NCI-H2107 treated with DMSO at 0.1 percent for 48 hours (cell line): Measurements from ENCODE around the gene RHOU.

Experiments
- DNase-seq: peaks from one replicate; lab custom pipeline; 2025; ENCODE audit not compliant: unreplicated experiment; lab: John Stamatoyannopoulos, UW

RHOU gene

DNA sequence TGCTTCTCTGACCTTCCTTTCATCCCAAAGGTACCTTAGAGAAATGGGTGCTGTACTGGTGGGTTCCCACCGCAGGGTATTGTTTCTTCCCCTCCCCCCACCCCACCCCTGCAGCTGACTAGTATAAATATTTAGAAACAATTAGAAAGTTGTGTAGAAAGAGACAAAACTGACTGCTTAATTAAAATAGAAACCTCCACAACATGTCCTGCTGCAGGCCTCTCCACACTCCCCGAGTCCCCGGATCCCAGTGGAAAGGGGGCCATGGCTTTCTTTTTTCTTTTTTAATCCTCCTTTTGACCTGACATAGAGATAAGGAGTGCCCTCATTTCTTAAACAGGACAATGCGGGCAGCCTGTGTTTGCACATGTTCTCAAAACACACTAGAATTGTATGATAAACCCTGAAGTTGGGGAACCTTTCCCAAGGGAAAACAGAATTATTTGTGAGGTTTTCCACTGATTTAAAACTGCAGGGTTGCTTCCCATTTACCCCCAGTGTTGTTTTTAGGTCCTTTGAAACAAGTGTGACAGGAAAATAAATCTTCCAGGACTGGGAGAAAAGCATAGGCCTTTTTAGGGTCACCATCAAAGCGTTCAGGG is 1.7 kb downstream of the RHOU start:
- no peak for DNase-seq

DNA sequence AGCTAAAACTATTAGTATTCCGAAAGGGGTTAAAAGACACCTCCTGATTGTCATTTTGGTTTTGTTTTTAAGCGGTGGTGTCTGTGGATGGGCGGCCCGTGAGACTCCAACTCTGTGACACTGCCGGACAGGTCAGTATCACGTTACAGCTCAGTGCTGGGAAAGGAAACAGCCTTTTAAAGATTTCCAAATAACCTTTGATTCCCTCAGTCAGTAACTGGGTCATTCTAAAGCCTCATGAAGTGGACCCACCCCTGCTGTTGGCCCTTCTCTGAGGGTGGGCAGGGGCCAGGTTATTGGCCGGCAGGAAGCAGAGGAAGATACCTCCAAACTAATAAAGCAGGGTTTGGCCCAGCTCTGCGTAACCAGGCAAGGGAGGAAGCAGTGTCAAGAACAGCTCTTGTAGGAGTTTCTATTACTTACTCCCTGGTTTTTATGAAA is 2.3 kb downstream of the RHOU start:
- no peak for DNase-seq

DNA sequence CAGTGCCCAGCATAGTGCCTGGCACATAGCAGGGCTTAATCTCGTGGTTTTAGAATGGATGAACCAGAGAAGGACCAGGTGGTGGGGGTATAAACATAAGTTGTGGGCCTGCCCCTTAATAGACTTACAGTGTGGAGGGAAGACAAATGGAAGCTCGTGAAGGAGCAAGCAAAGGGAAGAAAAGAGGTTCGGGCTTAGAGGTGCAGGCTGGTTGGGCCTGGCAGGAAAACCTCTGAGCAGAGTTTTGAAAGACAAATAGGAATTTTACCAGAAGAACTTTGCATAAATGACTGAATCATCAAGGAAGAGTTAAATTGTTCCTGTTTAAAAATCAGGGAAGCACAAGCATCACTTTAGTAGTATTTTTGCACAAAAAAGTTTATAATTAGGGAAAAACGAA is 4.5 kb downstream of the RHOU start:
- no peak for DNase-seq

DNA sequence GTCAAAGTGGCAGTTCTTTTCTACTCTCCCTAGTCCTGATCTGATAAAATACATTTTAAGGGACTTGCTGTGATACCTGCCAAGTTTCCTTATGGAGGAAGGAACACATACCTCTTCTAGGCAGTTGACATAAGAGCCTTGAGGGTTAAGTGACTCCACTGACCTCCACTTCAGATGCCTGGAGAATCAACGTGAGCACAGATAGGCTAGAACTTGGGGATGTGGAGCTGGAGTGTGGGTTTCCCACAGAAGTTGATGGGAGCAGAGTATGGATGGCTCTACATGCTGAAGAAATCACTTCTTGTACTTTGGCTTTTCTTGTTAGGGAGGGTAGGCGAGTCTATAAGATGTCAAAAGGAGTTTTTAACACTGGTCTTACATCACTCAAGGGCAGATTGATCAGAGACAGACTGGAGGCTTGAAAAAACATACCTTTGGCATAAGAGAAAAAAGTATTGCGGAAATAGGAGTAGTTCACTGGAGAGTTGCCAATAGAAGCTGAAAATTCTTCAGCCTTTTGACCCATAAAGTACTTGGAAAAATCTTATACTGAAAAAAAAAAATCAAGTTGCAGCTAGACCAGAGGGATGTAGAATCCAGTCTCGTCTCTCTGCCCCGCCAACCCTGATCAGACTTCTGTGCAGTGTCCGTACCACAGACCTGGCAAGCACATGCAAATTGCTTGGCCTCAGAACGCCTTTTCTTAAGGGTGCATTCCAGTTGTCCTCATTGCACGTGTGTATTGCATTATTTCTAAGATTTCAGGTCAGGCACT is 5.5 kb downstream of the RHOU start:
- DNase-seq: no peak

DNA sequence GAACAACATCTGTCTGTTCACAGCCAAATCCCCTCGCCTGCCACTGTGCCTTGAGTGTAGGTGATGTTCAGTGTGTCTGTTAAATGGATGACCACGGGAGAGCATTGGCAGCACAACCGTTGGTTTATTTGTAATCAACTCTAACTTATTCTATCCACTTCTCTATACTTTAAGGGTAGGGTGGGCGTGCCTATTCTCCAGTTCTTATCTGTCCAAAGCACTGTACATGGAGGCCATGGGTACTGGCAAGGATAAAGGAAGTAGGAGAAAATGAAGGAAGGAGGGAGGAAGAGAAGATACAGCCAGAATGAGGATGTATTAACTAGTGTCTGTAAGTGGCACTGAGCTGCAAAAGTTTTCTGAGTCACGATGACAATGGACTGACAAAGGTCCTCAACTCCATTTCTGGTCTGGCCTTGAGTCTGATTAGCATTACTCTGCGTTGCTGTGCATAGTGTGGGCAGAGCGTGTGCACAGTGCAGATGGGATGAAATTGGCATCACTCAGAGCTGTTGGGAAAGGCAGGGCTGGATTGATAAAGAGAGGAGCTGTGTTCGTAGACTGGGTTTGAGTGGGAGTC is 7.1 kb downstream of the RHOU start:
- no peak for DNase-seq

DNA sequence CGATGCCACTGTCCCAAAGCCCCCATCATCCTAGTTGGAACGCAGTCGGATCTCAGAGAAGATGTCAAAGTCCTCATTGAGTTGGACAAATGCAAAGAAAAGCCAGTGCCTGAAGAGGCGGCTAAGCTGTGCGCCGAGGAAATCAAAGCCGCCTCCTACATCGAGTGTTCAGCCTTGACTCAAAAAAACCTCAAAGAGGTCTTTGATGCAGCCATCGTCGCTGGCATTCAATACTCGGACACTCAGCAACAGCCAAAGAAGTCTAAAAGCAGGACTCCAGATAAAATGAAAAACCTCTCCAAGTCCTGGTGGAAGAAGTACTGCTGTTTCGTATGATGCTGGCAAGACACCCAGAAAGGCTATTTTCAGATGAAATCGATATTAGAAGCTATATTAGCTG is 8.1 kb downstream of the RHOU start:
- DNase-seq: no peak

DNA sequence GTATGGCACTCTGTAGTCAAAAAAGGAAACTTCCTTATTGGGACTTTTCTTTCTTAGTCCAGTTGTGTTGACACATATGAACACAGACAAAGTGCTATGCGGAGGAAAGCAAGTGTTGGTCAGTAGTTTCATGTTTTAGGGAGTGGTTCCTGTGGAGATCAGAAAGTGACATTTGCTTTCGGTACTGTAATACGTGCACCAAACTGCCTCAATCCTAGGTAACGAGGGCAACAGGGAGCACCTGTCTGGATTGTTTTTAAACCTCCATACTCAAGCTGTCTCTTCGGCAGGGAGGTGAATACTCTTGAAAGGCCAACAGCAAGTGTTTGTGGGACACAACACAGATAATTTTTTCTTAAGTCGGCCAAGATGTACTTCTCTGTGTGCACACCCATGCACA is 9.1 kb downstream of the RHOU start:
- DNase-seq: no peak

DNA sequence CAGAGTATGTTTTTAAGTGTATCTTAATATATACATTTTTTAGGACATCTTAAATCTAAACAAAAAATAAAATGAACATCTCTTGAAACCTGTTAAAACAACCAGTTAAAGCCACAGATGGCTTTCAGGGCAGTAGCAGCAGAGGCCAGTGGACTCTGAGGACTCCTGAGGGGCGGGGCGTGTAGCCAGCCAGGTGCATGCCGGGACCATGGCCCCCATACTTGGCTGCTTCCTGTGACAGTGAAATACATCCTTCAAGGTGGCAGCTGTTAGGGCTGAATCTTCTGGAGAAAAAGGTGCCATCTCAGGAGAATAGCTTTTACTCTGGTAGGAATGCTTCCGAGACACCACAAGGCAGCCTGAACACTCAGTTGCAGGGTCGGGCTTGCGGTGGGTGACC is 9.6 kb downstream of the RHOU start:
- DNase-seq: no peak

DNA sequence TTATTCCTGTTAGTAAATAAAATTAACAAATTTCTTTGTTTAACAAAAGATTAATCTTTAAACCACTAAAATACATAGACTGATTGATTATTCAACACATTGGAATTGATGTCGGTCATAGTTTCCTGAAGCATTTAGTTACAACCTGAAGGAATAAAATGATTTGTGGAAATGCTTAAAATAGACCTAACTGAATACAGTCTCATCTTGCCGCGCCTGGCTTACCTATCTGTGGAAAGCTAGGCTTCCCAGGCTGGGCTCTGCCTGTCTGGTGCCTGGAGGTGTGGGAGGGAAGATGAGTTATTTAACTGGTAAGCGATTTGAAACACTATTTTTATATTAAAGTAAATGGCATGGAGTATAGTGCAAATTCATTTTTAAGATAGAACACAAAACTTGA is 10.2 kb downstream of the RHOU start:
- DNase-seq: no peak

DNA sequence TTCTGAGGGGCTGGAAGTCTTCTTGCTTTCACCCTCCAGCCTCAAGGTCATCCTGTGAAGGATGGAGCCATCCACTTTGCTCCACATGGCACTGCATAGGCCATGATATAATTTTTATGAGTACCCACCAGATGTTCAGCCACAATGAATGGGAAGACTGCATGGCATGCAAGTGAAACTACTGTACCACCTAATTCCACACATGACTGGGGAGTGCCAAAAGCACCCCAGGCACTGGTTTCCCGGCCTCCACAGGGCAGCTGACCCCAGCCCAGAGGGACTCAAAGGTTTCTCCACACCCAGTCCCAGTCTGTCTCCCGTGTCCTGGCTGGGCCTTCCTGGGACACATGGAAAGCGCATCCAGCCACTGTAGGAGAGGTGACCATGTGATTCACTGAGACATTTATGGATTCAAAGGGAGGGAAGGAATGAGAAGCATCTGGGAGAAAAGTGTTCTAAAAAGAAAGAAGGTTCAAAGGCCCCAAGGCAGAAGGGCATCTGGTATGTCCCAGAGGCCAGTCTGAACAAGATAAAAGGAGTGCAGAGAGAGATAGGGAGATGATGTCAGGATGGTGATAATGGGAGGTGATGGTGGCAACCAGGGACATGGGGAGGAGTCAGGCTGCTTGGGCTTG is 12.1 kb downstream of the RHOU start:
- no peak for DNase-seq

DNA sequence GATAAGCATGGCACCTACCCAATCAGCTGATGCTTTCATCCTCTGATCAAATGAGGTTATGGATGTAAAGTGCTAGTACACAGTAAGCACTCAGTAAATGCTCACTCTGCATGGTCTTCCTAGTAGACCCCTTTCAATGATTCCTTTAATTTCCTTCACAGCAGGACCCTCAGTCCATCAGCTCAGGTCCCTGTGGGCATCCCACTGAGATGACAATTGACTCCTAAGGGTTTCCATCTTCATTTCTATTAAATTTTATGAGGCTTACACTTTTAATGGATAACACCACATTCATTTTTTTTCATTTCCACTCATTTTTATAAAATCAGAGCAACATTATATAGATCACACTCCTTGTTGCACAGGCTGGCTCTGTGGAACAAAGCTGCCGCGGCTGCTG is 12.8 kb downstream of the RHOU start:
- no peak for DNase-seq

DNA sequence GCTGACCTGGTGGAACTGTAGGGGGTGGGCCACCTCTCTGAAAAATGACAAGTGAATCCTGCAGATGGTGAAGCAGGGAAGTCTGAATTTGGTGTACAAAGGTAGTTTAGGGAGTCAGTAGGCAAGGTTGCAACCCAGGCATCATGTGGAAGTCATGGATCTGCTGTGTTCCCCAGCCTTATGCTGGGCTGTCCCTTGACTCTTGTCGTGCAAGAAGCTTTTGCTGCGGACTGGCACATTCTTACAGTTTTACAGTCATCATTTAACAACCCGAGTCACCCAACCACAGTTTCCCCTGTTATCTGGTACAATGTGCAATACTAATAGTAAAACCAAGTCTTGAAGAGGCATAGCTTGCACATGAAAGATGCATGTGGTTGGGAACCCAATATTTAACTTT is 13.2 kb downstream of the RHOU start:
- DNase-seq: no peak

DNA sequence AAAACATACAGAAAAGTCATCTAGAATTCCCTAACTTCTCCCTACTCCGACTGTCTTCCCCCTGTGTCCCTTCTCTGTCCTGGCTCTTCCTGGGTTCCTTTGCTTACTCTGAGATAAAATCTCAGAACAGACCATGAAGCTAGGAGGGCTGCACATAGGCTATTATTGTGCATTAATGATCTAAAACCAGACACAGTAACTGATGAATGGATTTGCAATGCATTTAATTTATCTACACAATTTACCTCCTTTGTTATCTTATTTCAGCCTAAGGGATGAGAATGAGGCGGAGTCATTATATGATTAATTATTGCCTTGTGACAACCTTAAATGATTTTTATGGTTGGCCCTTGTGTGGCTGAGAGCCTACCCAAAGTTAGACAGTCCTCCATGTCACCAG is 14.5 kb downstream of the RHOU start:
- DNase-seq: no peak

DNA sequence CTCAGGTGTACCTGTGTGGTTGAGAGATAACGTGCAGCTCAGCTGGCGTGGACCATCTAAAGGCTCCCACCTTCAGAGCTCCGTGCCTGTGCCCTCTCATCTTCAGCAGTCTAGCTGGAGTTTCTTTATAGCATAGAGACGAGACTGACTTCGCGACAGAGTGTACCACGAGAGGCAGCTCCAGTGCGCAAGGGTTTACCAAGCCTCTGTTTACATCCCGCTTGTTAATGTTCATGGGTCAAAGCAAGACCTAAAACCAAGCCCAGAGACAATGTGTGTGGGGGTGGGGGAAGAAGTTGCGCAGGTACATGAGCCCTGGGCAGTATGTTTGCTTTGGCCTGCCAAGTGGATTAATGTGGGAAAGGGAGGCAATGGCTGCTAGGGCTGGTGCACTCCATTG is 15.6 kb downstream of the RHOU start:
- DNase-seq: no peak

DNA sequence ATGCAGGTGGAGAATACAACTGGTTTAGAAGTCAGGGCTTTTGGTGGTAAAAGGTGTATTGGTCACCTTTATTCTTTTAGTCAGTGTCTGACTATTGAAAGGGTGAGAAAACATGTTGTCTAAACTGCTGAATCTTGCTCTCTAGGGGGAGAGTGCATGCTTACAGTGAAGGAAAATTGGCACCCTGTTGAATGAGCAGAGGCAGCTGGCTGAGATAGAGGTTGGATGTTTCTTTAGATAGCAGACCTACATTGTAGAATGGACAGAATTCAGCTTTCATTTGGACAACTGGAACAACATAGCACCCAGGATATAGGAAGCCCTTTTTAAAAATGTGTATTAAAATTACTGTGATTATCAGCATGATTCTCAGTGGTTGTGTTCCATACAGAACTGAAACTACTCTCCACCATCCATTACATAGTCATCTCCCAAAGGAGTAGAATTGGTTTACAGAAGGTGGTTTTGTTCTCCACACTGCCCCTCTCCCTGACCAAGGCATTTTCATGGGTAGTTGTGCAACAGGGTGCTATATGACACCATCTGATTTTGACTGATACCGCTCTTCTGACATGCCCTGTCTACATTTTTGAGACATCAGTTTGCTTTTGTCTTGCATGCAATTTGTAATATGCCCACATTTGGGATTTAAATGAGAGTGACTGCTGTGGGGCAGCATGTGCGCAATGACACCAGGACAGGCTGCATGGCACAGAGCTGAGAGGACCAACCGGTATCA is 16.2 kb downstream of the RHOU start:
- no peak for DNase-seq

DNA sequence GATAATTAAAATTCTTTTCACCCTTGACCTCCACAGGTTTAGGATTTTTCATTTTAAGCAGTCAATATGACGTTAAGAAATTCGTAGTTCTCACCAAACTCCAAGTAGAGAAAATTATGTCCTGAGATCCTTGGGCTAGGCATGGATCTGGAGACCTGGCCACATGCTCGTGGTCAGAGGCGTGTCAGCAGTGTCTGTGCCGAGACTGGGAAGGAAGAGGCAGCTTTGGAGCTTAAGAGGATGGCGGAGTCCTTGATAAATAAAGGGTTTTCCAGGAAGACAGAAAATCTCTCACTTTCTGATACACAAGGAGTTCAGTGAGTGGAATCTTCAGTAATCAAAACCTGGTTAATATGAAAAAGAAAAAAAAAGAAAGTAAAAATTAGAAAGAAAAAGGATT is 17.0 kb downstream of the RHOU start:
- no peak for DNase-seq

DNA sequence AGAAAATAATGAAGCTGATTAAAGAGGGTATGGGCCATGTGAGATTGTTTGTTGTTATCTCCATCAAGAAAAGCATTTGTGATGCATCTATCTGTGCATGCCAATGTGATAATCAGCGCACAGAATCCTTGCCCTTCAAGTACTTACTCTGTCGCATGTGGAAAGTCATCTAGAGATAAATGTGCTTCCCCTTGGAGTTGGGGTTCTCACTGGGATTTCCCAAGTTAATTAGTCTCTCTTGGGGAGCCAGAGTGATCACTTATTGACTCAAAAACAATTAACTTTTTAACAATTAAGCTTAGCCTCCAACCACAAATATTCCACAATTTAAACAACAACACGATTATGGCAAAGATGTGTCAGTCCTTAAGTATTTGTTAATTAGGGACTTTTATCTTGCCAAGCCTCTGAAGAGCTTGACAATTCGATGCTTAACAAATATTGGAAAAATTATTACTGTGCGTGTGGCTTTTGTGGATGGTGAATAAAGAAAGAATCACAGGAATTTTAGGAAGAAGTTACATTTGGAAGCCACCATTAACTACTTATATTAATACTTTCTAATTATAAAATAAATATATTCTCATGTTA is 17.5 kb downstream of the RHOU start:
- DNase-seq: no peak

DNA sequence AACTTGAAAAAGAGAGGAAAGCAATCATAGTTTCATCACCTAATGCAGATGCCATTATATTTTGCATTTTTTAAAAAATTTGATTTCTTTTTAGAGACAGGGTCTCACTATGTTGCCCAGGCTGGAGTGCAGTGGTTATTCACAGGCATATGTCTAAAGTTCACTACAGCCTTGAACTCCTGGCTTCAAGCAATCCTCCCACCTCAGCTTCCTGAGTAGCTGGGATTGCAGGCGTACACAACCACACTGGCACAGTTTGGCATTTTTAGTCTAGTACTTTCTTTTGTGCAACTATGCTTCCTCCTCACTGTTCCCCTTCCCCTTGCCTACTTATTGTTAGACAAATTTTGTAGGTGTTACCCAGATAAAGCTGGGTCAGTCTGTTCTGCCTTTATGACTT is 18.0 kb downstream of the RHOU start:
- DNase-seq: no peak

DNA sequence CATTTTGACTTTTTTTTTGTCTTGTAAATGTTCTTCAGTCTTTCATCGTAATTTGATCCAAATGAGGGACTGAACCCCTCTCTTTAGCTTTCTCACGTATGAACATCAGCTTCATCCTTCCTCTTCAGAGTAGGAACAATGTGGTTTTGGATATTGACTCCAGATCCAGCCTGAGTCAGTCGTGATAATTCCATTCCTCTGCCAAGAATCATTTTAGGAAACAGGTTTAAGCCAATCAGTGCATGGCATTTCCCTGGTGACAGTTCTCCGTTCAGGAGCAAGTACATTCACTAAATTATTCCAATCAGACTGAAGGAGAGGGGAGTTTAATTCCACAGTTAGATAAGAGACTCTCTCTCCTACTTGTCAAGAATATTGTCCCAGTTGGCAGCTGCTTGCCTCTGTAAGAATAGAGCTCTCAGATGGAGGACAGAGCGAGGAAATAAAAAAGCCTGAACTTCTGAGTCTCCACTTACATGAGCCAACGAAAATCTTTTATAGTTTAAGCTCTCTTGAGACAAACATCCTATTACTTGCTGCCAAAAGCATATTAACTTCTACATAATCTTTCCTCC is 18.6 kb downstream of the RHOU start:
- DNase-seq: no peak

DNA sequence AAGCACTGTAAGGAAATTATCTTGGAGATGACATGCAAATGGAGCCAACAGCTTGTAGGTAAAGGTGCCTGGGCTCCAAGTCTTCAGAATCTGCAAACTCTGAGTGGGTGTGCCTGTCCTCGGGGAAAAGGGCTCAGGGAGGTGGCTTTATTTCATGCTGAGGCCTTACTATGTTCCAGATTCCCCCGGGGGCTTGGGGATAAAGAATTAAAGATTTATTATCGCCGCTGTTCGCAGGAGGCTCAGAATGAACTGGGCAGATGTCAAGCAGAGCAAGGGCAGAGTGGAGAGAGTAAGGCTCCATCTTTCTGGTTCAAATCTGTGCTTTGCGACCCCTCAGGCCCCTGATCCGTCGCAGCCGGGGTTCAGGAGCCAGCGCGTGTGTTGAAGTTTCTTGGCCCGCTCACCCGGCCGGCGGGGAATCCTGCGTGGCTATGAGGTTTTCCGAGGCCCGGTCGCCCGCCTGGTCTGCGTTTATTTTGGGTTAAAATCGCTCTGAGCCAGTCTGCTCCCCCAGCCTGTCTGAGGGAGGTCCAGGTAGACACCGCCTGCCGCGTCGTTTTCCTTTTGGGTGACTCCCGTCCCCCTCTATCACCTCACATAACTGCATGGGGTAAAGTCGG is 19.5 kb downstream of the RHOU start:
- no peak for DNase-seq
